GM12864 (cell line): Measurements from ENCODE around the gene POLR1H.

Experiments
- DNase-seq: peaks from one replicate; pipeline ENCODE4 v3.0.0-alpha.2; 2011; ENCODE audit warnings: low read depth
- H3K4me3 ChIP-seq: 2 replicates; pipeline ENCODE4 v1.5.1; 2011; ENCODE audit warnings: mild to moderate bottlenecking, low read depth, low read length, control low read depth
- CTCF ChIP-seq: IDR thresholded peaks from 2 replicates; pipeline ENCODE4 v1.5.1; 2011; ENCODE audit warnings: low read depth, mild to moderate bottlenecking, moderate library complexity, low read length, control low read depth, inconsistent platforms; ENCODE audit errors: missing control alignments

POLR1H gene

DNA sequence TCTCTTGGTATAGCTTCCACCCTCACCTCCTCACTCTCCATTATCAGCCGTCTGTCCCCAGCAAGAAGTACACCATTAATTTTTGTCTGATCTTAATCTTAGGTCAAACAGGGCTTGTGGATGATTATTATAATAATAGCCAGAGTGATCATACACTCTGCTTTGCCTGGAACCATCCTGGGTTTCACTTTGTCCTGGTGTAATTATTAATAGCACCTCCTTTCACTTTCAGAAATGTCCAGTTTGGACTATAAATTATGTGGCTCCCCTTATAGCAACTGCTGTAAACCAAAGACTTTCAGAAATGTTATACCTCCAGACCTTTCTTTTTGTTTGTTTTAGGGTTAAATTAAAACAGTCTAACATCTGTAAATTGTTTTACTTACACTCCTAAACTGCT, 52.8 kb downstream of the POLR1H start:
- H3K4me3 ChIP-seq = no peak overlapping the region
- TF ChIP-seq CTCF = no peak
- no peak for DNase-seq
